Measurements from ENCODE around the gene COL6A6.

Gene COL6A6

GRCh38 chr3:130488288-130488687 is 28.7 kb upstream of the COL6A6 start:
- Histone ChIP-seq H3K27ac (no peak overlapping the region), H3K4me3 (ENCODE audit: low read depth, low read length) (no peak overlapping the region), H3K36me3 (no peaks in the 10 kb centered on the region), H3K27me3 (ENCODE audit: insufficient read depth, low read depth, severe bottlenecking) (no peaks in the 10 kb centered on the region), H3K9me3 (ENCODE audit: severe bottlenecking) (no peaks in the 10 kb centered on the region)
- no peak for DNase-seq
- TF ChIP-seq CTCF (IDR thresholded peaks at IDR 0.05; ENCODE audit: low read depth, low read length) = no peak

- H3K36me3 ChIP-seq = no peaks in the 10 kb centered on the region
- TF ChIP-seq CTCF (IDR thresholded peaks at IDR 0.05; ENCODE audit: low read depth, low read length) = no peak
- H3K27ac ChIP-seq = no peak overlapping the region
- no peak overlapping the region for H3K4me3 ChIP-seq (ENCODE audit: low read depth, low read length)
- no peaks in the 10 kb centered on the region for H3K27me3 ChIP-seq (ENCODE audit: insufficient read depth, low read depth, severe bottlenecking)
- H3K9me3 ChIP-seq (ENCODE audit: severe bottlenecking) = no peaks in the 10 kb centered on the region
- no peak for DNase-seq
Measured at GRCh38 chr3:130488769-130489450, 28.1 kb upstream of the COL6A6 start.

GRCh38 chr3:130490241-130490640 is 26.7 kb upstream of the COL6A6 start:
- H3K27me3 ChIP-seq (ENCODE audit: insufficient read depth, low read depth, severe bottlenecking) = no peaks in the 10 kb centered on the region
- DNase-seq = no peak
- no peaks in the 10 kb centered on the region for H3K36me3 ChIP-seq
- no peaks in the 10 kb centered on the region for H3K9me3 ChIP-seq (ENCODE audit: severe bottlenecking)
- TF ChIP-seq CTCF (IDR thresholded peaks at IDR 0.05; ENCODE audit: low read depth, low read length) = no peak
- no peak overlapping the region for H3K4me3 ChIP-seq (ENCODE audit: low read depth, low read length)
- no peak overlapping the region for H3K27ac ChIP-seq

- no peaks in the 10 kb centered on the region for H3K9me3 ChIP-seq (ENCODE audit: severe bottlenecking)
- DNase-seq = no peak
- TF ChIP-seq CTCF (IDR thresholded peaks at IDR 0.05; ENCODE audit: low read depth, low read length) = no peak
- H3K27me3 ChIP-seq (ENCODE audit: insufficient read depth, low read depth, severe bottlenecking) = no peaks in the 10 kb centered on the region
- no peak overlapping the region for H3K4me3 ChIP-seq (ENCODE audit: low read depth, low read length)
- H3K27ac ChIP-seq = no peak overlapping the region
- no peaks in the 10 kb centered on the region for H3K36me3 ChIP-seq
Measured at GRCh38 chr3:130491431-130491830, 25.5 kb upstream of the COL6A6 start.

- H3K27me3 ChIP-seq (ENCODE audit: insufficient read depth, low read depth, severe bottlenecking) = peaks cover 6% of the 10 kb centered on the region
- no peak for DNase-seq
- TF ChIP-seq CTCF (IDR thresholded peaks at IDR 0.05; ENCODE audit: low read depth, low read length) = no peak
- H3K36me3 ChIP-seq = no peaks in the 10 kb centered on the region
- H3K4me3 ChIP-seq (ENCODE audit: low read depth, low read length) = no peak overlapping the region
- H3K9me3 ChIP-seq (ENCODE audit: severe bottlenecking) = no peaks in the 10 kb centered on the region
- H3K27ac ChIP-seq = no peak overlapping the region
Measured at GRCh38 chr3:130504701-130505100, 12.3 kb upstream of the COL6A6 start.

GRCh38 chr3:130506031-130506430 is 10.9 kb upstream of the COL6A6 start:
- Histone ChIP-seq H3K27ac (no peak overlapping the region), H3K9me3 (ENCODE audit: severe bottlenecking) (no peaks in the 10 kb centered on the region), H3K4me3 (ENCODE audit: low read depth, low read length) (no peak overlapping the region), H3K36me3 (no peaks in the 10 kb centered on the region), H3K27me3 (ENCODE audit: insufficient read depth, low read depth, severe bottlenecking) (peaks cover 6% of the 10 kb centered on the region)
- no peak for TF ChIP-seq CTCF (IDR thresholded peaks at IDR 0.05; ENCODE audit: low read depth, low read length)
- no peak for DNase-seq

All from WERI-Rb-1 (cell line).